Progenitor cell of endocrine pancreas (in vitro differentiated cells): ENCODE results near the gene TNFSF12. TPM values are rescaled to one million over a fixed set of nuclear protein-coding genes. Genes with fewer than 3 reads are reported as not detected.
A peak's percentile ranks its signal among the peaks of the same experiment; 100 is the strongest.

Source experiments
- DNase-seq: peaks from one replicate; pipeline ENCODE4 v3.0.0; 2021; ENCODE audit warnings: low spot score; ENCODE audit not compliant: unreplicated experiment
- H3K27ac Mint-ChIP-seq: 2 replicates; pipeline ENCODE4 v1.8.0; 2021; ENCODE audit warnings: mild to moderate bottlenecking, moderate library complexity, mixed read lengths
- H3K27me3 Mint-ChIP-seq: 2 replicates; pipeline ENCODE4 v1.8.0; 2021; ENCODE audit warnings: mixed read lengths
- H3K36me3 Mint-ChIP-seq: 2 replicates; pipeline ENCODE4 v1.8.0; 2022; ENCODE audit warnings: mixed read lengths; ENCODE audit not compliant: insufficient read depth
- H3K4me1 Mint-ChIP-seq: 2 replicates; pipeline ENCODE4 v1.8.0; 2021; ENCODE audit warnings: low read depth, mixed read lengths
- H3K4me3 Mint-ChIP-seq: 2 replicates; pipeline ENCODE4 v1.8.0; 2021; ENCODE audit warnings: low read depth, mild to moderate bottlenecking, moderate library complexity, mixed read lengths
- H3K9me3 Mint-ChIP-seq: 2 replicates; pipeline ENCODE4 v1.8.0; 2021; ENCODE audit warnings: low read depth, mixed read lengths
- total RNA-seq: library from RNA; stranded (reverse); gene quantifications from 2 replicates; pipeline ENCODE4 v1.2.1, GENCODE V29; 2021
- TF ChIP-seq, protein P1 (sequence below): fragments of 200-600 bp; sonication (generic); IDR thresholded peaks from one replicate; pipeline ENCODE4 v1.5.0; 2021; ENCODE audit warnings: antibody characterized with exemption, mild to moderate bottlenecking; ENCODE audit not compliant: unreplicated experiment

TNFSF12 gene
- total RNA-seq, 1 donor from 2014 or later, result 9.4 TPM

DNA sequence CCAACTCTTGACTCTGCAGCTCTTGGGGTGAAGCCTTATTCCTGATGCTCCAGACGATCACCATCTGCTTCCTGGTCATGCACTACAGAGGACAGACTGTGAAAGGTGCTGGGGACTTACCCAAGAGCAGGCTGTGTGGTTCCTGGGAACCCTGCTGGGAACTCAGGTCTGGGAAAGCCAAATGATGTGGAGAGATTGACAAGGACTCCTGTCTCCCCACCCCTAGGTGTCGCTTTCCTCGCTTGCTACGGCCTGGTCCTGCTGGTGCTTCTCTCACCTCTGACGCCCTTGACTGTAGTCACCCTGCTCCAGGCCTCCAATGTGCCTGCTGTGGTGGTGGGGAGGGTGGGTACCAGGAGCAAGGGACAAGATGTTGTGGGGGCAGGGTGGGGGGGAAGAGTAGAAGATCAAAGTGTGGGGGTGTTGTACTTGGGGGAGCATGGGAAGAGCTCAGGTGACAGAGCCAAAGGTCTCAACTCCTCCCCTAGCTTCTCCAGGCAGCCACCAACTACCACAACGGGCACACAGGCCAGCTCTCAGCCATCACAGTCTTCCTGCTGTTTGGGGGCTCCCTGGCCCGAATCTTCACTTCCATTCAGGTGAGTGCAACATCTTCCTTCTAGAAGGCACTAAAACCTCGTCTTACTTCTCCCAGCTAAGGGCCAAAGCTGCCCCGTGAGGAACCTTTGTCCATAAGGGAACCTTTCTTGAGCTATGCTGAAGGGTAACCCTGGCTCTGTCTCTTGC is 38.0 kb downstream of the TNFSF12 start:
- Mint-ChIP-seq H3K27ac (no peak overlapping the region), H3K4me1 (peaks cover 18% of the 10 kb centered on the region), H3K36me3 (peaks cover 22% of the 10 kb centered on the region), H3K4me3 (no peak overlapping the region), H3K27me3 (no peaks in the 10 kb centered on the region), H3K9me3 (no peaks in the 10 kb centered on the region)
- DNase-seq, result no peak
- TF ChIP-seq, protein P1, sequence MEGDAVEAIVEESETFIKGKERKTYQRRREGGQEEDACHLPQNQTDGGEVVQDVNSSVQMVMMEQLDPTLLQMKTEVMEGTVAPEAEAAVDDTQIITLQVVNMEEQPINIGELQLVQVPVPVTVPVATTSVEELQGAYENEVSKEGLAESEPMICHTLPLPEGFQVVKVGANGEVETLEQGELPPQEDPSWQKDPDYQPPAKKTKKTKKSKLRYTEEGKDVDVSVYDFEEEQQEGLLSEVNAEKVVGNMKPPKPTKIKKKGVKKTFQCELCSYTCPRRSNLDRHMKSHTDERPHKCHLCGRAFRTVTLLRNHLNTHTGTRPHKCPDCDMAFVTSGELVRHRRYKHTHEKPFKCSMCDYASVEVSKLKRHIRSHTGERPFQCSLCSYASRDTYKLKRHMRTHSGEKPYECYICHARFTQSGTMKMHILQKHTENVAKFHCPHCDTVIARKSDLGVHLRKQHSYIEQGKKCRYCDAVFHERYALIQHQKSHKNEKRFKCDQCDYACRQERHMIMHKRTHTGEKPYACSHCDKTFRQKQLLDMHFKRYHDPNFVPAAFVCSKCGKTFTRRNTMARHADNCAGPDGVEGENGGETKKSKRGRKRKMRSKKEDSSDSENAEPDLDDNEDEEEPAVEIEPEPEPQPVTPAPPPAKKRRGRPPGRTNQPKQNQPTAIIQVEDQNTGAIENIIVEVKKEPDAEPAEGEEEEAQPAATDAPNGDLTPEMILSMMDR, result peak; percentile 24

DNA sequence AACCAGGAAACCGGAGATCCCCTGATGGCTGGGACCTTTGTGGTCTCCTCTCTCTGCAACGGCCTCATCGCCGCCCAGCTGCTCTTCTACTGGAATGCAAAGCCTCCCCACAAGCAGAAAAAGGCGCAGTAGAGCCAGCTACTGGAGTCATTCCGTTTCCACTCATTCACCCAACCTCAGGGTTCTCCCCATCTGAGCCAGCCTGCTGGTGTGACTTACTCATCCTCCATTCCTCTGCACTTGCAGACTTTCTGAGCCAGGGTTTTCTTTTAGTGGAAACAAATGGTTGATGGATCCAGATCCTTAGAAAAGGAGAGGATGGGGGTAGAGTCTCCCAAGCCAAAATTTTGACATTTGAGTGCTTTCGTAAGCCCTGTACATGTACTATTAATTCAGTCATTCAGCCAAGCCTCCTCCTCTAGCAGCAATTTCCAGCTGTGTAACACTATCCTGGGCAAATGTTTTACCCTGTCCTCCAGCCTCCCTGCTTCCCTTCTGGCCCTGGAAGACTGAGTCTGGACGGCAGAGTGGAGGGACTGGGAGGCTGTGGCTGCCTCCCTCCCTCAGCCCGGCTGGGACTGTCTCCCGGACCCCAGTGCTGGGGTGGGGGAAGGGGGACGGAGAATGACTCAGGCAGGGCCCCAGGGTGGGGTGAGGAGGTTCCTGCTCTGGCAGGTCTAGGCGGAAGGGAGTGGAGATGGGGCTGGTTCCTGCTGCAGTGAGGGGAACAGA is 38.7 kb downstream of the TNFSF12 start:
- no peaks in the 10 kb centered on the region for H3K9me3 Mint-ChIP-seq
- H3K27ac Mint-ChIP-seq, result no peak overlapping the region
- TF ChIP-seq, protein P1, result no peak
- H3K4me3 Mint-ChIP-seq, result no peak overlapping the region
- no peak for DNase-seq
- no peaks in the 10 kb centered on the region for H3K27me3 Mint-ChIP-seq
- H3K4me1 Mint-ChIP-seq, result peaks cover 13% of the 10 kb centered on the region
- H3K36me3 Mint-ChIP-seq, result peaks cover 23% of the 10 kb centered on the region

DNA sequence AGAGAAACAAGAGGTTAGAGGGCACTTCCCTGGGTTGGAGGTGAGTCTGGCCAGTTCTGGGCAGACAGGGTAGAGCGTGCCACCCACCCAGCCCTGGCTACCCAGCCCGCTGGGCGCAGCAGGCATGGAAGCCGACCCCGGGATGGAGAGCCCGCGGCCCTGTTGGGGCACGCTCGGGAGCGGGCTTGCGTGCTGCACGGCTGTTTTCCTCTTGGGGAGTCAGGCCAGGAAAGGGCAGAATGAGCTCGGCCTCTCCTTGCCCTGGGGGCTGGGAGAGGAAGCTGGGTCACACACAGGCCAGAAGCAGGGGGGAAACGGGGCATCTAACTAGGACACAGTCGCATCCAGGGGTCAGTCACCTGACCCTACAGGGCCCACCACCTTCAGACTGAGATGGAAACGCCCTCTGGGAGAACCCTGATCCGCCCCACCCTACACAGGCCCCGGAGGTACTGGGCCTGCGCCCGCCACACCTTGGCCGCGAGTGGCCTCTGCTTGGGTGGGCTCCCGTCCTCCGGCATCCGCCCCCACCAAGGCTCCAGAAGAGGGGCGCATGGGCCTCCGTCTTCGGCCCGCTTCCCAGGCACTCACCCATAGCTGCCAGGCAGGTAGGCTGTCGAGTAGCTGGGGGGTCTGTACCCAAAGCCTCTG is 39.8 kb downstream of the TNFSF12 start:
- H3K27me3 Mint-ChIP-seq, result no peaks in the 10 kb centered on the region
- peaks cover 30% of the 10 kb centered on the region for H3K36me3 Mint-ChIP-seq
- TF ChIP-seq, protein P1, result no peak
- no peak overlapping the region for H3K4me3 Mint-ChIP-seq
- H3K9me3 Mint-ChIP-seq, result no peaks in the 10 kb centered on the region
- H3K27ac Mint-ChIP-seq, result no peak overlapping the region
- peaks cover 8% of the 10 kb centered on the region for H3K4me1 Mint-ChIP-seq
- no peak for DNase-seq

DNA sequence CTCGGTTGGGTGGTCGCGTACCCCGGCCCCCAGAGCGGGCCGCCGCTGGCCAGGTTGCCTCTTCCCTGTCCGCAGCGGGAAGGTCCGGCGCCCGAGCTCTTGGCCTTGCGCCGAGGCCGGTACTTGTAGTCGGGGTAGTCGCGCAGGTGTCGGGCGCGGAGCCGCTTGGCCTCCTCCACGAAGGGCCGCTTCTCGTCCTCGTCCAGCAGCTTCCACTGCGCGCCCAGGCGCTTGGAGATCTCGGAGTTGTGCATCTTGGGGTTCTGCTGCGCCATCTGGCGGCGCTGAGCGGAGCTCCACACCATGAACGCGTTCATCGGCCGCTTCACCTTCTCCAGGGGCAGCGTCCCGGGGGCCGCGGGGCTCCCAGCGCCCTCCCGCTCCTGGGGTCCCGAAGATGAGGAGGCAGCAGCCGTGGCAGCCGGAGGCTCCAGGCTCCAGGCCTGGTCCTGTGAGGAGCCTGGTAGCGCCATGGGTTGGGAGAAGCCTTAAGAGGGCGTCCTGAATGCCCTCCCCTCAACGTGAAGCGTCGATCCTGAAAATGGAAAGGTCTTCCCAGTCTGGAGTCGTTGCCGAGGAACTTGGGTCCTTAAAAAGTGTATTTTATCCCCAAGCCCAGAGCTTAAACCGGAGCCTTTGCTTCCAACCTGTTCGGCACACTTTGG is 40.5 kb downstream of the TNFSF12 start:
- peak; percentile 58 for DNase-seq
- no peak overlapping the region for H3K4me3 Mint-ChIP-seq
- no peaks in the 10 kb centered on the region for H3K27me3 Mint-ChIP-seq
- peaks cover 33% of the 10 kb centered on the region for H3K36me3 Mint-ChIP-seq
- no peak overlapping the region for H3K27ac Mint-ChIP-seq
- TF ChIP-seq, protein P1, result peak; percentile 88
- peaks cover 6% of the 10 kb centered on the region for H3K4me1 Mint-ChIP-seq
- H3K9me3 Mint-ChIP-seq, result no peaks in the 10 kb centered on the region
